CD4-positive, alpha-beta T cell (primary cell): Measurements from ENCODE around the gene GPNMB. TPM values are rescaled to one million over a fixed set of nuclear protein-coding genes. Genes with fewer than 3 reads are reported as not detected.
"Not testable (repeated sequence)": the region's sequence is repeated elsewhere in the genome, so short reads cannot be mapped to it uniquely, and the experiment has no call there.

Experiments used
- ATAC-seq: fragments of 200-7000 bp; cut with Tn5 transposase; one replicate; pipeline ENCODE4 v1.10.0; 2022; ENCODE audit warnings: mild to moderate bottlenecking; ENCODE audit not compliant: poor library complexity
- CTCF ChIA-PET: fragments of 350-600 bp; sonication (Branson Sonifier 250); formaldehyde crosslinking; loops from one replicate; lab custom pipeline; 2021; ENCODE audit warnings: antibody characterized with exemption, inconsistent platforms; lab: Charles Lee
- POLR2A ChIA-PET: fragments of 350-600 bp; sonication (Branson Sonifier 250); formaldehyde crosslinking; loops from one replicate; lab custom pipeline; 2021; ENCODE audit warnings: antibody characterized with exemption, inconsistent platforms; lab: Charles Lee
- DNase-seq, 14 experiments: peaks; one replicate each; pipeline ENCODE4 v3.0.0-alpha.2; 2013 to 2020; ENCODE audit warnings: mixed read lengths in 2 of 14
- H3K27ac ChIP-seq, 2 donors: one replicate each; pipeline versions ENCODE4 v1.5.1 to v1.7.0; 2013; ENCODE audit warnings: low read length in 2 of 2, low read depth in 1 of 2, mild to moderate bottlenecking in 1 of 2
- H3K27me3 ChIP-seq, 2 experiments: 1 replicate in 1 of 2; 2 replicates in 1 of 2; pipeline versions ENCODE4 v1.6.1 to v1.7.0; 2013; ENCODE audit warnings: low read length in 2 of 2, control low read depth in 1 of 2, mild to moderate bottlenecking in 1 of 2, moderate library complexity in 1 of 2; ENCODE audit not compliant: insufficient read depth in 2 of 2, control insufficient read depth in 1 of 2
- H3K36me3 ChIP-seq: one replicate; pipeline ENCODE4 v1.6.1; 2013; ENCODE audit warnings: low read length, control low read depth; ENCODE audit not compliant: insufficient read depth
- H3K4me1 ChIP-seq: one replicate; pipeline ENCODE4 v1.6.1; 2013; ENCODE audit warnings: low read length, control low read depth; ENCODE audit not compliant: insufficient read depth
- H3K4me3 ChIP-seq: one replicate; pipeline ENCODE4 v1.5.1; 2013; ENCODE audit warnings: mild to moderate bottlenecking, low read length, moderate library complexity
- H3K9me3 ChIP-seq, 2 experiments: 1 replicate in 1 of 2; 2 replicates in 1 of 2; pipeline versions ENCODE4 v1.6.1 to v1.7.0; 2013; ENCODE audit warnings: low read length in 2 of 2, mild to moderate bottlenecking in 2 of 2, control low read depth in 1 of 2, moderate library complexity in 1 of 2; ENCODE audit not compliant: control insufficient read depth in 1 of 2, insufficient read depth in 1 of 2
- H3K27ac Mint-ChIP-seq: one replicate; pipeline ENCODE4 v1.8.0; 2020; ENCODE audit warnings: mixed read lengths
- H3K27me3 Mint-ChIP-seq: one replicate; pipeline ENCODE4 v1.8.0; 2021; ENCODE audit warnings: mixed read lengths
- H3K36me3 Mint-ChIP-seq: one replicate; pipeline ENCODE4 v1.8.0; 2021; ENCODE audit warnings: low read depth, mixed read lengths
- H3K4me1 Mint-ChIP-seq: one replicate; pipeline ENCODE4 v1.8.0; 2021; ENCODE audit warnings: low read depth, mixed read lengths
- H3K4me3 Mint-ChIP-seq: one replicate; pipeline ENCODE4 v1.8.0; 2020; ENCODE audit warnings: mild to moderate bottlenecking, mixed read lengths
- H3K9me3 Mint-ChIP-seq: one replicate; pipeline ENCODE4 v1.8.0; 2020; ENCODE audit warnings: mixed read lengths
- intact Hi-C, 2 experiments: fragments of 100-400 bp; cut with DNase I in 1 of 2; cut with micrococcal nuclease in 1 of 2; formaldehyde crosslinking; loops; one replicate each; pipeline versions ENCODE4 v1.15.1 to v1.9.0; 2023 to 2025; cut with DNase I, micrococcal nuclease
- total RNA-seq, 174 experiments: library from RNA in 2 of 174; stranded (reverse) in 2 of 174; gene quantifications; one replicate each; pipeline ENCODE4 v1.2.3 and lab custom pipeline; 2021 to 2026
- TF ChIP-seq, protein P1 (sequence below): fragments of 200-600 bp; IDR thresholded peaks from one replicate; pipeline ENCODE4 v1.8.0; 2022; ENCODE audit warnings: antibody characterized with exemption, mild to moderate bottlenecking

Gene GPNMB
- total RNA-seq, 2 experiments from 2014 or later, result not detected

GRCh38 chr7:23222439-23223030 is 24.0 kb upstream of the GPNMB start:
- Histone ChIP-seq H3K27me3 (no peaks in the 10 kb centered on the region), H3K36me3 (no peaks in the 10 kb centered on the region), H3K4me1 (no peaks in the 10 kb centered on the region), H3K9me3 (no peaks in the 10 kb centered on the region), H3K4me3 (no peak overlapping the region), H3K27ac (no peak overlapping the region)
- POLR2A ChIA-PET, result no interaction called here
- Mint-ChIP-seq H3K27ac (no peak overlapping the region), H3K9me3 (no peaks in the 10 kb centered on the region), H3K27me3 (peaks cover 10% of the 10 kb centered on the region), H3K36me3 (no peaks in the 10 kb centered on the region), H3K4me1 (no peaks in the 10 kb centered on the region), H3K4me3 (no peak overlapping the region)
- CTCF ChIA-PET, result no interaction called here
- intact Hi-C loops, result no loop called here
- ATAC-seq (no peak), DNase-seq (no peak)
- TF ChIP-seq, protein P1, sequence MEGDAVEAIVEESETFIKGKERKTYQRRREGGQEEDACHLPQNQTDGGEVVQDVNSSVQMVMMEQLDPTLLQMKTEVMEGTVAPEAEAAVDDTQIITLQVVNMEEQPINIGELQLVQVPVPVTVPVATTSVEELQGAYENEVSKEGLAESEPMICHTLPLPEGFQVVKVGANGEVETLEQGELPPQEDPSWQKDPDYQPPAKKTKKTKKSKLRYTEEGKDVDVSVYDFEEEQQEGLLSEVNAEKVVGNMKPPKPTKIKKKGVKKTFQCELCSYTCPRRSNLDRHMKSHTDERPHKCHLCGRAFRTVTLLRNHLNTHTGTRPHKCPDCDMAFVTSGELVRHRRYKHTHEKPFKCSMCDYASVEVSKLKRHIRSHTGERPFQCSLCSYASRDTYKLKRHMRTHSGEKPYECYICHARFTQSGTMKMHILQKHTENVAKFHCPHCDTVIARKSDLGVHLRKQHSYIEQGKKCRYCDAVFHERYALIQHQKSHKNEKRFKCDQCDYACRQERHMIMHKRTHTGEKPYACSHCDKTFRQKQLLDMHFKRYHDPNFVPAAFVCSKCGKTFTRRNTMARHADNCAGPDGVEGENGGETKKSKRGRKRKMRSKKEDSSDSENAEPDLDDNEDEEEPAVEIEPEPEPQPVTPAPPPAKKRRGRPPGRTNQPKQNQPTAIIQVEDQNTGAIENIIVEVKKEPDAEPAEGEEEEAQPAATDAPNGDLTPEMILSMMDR, result no peak

DNA sequence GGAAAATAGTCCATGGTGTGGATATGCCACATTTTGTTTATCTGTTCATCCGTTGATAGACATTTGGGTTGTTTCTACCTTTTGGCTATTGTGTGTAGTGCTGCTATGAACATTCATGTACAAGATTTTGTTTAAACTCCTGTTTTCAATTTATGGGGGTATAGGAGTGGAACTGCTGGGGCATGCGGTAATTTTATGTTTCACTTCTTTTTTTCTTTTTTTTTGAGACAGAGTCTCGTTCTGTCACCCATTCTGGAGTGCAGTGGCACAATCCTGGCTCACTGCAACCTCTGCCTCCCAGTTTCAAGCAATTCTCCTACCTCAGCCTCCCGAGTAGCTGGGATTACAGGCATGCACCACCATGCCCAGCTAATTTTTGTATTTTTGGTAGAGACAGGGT is 22.2 kb upstream of the GPNMB start:
- H3K27me3 Mint-ChIP-seq, POLR2A ChIA-PET, DNase-seq, H3K4me3 ChIP-seq, H3K27ac ChIP-seq, H3K27ac Mint-ChIP-seq, ATAC-seq, H3K27me3 ChIP-seq, intact Hi-C loops, H3K4me1 Mint-ChIP-seq, H3K4me3 Mint-ChIP-seq, H3K36me3 Mint-ChIP-seq, H3K4me1 ChIP-seq, H3K9me3 Mint-ChIP-seq, H3K9me3 ChIP-seq, CTCF ChIA-PET, H3K36me3 ChIP-seq: not testable (repeated sequence)

GRCh38 chr7:23226844-23227450 is 19.6 kb upstream of the GPNMB start:
- Mint-ChIP-seq H3K4me1 (no peaks in the 10 kb centered on the region), H3K9me3 (no peaks in the 10 kb centered on the region), H3K27ac (no peak overlapping the region), H3K4me3 (no peak overlapping the region), H3K36me3 (no peaks in the 10 kb centered on the region), H3K27me3 (no peaks in the 10 kb centered on the region)
- no peaks in the 10 kb centered on the region for H3K9me3 ChIP-seq
- intact Hi-C loops, result no loop called here
- H3K4me1 ChIP-seq, result no peaks in the 10 kb centered on the region
- no peak overlapping the region for H3K27ac ChIP-seq
- POLR2A ChIA-PET, result no interaction called here
- CTCF ChIA-PET, result no interaction called here
- ATAC-seq (no peak), DNase-seq (no peak)
- TF ChIP-seq, protein P1, result no peak
- H3K36me3 ChIP-seq, result no peaks in the 10 kb centered on the region
- no peak overlapping the region for H3K4me3 ChIP-seq
- no peaks in the 10 kb centered on the region for H3K27me3 ChIP-seq

DNA sequence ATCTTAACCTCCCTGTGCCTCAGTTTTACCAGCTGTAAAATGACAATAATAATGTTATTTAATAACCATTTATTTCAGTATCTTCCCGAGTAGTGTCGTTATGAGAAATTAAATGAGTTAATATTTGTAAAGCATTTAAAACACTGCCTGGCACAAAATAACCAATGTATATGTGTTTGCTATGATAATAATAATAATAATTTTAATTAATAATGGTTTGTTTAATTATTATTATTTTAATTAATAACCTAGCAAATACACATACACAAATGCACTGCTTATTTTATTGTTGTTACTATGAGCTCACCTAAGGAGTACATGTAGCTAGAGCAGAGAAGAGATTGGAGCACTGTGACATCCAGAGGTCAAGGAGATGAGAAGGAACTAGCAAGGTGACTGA is 18.2 kb upstream of the GPNMB start:
- Histone ChIP-seq H3K27ac (no peak overlapping the region), H3K4me3 (no peak overlapping the region), H3K4me1 (peaks cover 3% of the 10 kb centered on the region), H3K36me3 (no peaks in the 10 kb centered on the region), H3K27me3 (no peaks in the 10 kb centered on the region), H3K9me3 (no peaks in the 10 kb centered on the region)
- DNase-seq, result no peak
- Mint-ChIP-seq H3K4me3 (no peak overlapping the region), H3K36me3 (no peaks in the 10 kb centered on the region), H3K27me3 (no peaks in the 10 kb centered on the region), H3K4me1 (no peaks in the 10 kb centered on the region), H3K27ac (no peak overlapping the region), H3K9me3 (no peaks in the 10 kb centered on the region)
- TF ChIP-seq, protein P1, result no peak
- ChIA-PET CTCF (no interaction called here), POLR2A (no interaction called here)
- intact Hi-C loops, result no loop called here
- ATAC-seq, result no peak
